ENCODE results near the gene AXIN2.

The AXIN2 gene

DNA sequence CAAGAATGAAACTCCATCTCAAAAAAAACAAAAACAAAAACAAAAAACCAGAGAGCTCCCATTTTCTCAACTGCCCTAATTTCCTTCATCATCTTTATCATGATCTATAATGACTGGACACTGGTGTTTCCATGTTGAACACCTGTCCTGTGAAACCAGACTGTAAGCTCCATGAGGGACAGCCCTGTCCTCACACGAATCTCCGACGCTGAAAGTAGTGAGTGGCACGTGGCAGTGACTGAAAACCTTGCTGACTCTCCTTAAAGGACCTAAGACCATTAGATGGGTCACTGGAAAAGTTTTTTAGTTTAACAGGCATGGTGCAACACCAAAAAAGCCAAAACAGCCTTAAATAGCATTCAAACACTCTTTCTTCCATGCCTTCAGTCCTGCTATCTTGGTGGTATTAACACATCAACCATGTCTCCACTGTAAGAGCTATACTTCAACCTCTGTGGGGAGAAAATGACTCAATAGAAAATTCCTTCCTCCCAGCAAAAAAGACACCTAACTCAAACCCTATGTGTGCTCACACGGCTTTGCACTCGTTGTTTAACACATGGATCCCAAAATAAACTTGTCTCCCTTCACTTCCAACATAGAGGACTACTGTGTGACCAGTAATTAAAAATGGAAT, 8.3 kb downstream of the AXIN2 start:
- no peak for DNase-seq

DNA sequence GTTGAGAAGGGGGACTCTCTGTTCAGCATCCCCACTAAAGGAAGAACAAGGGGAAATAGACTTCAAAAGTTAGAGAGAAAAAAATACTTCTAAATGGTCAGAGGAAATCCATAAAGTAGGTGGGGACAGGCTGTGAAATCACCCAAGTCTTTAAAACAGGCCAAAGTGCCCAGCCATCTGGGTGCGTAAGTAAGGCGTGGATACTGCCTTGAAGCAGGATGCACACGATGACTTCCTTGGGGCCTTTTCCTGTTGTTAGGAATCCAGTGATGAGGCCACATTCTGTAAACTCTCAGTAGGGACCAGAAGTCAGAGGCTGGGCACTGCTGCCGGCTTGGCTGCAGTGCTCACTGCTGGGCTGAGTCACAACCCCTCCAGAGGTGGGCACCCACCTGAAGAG, 9.2 kb downstream of the AXIN2 start:
- no peak for DNase-seq

DNA sequence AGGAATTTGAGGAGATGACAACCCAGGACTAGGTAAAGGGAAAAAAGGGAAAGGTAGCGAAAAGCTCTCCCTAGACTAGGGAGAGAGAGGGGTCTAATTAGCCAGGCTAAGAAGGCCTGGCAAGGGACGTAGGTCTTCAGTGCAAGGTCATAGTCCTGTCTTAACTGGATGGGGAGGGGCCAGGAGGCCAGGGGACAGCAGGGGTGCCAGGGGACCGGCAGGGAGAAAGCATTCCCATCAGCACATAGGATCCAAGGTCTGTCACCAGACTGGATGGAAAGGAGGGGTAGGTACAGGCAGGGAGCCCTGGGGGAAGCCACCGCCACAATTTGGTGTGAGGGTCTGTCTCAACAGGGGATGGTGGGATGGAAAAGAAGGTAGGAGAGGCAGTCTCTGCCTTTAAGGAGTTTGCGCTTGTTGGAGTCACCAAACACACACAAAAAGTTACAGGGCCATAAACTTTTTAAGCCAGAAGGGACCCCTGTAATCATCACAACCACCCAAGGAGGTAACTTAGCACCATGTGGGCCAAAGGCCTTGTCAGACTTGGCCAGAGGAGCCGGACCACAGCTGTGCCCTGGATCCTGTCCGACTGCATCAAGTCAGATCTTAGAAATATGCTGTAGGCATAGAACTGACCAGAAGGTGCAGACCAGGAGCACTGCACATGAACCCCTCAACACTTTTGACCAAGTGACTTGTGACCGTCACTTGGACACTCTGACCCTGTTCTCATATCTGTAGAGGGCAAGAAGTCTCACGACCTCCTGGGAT, 10.0 kb downstream of the AXIN2 start:
- DNase-seq: no peak

DNA sequence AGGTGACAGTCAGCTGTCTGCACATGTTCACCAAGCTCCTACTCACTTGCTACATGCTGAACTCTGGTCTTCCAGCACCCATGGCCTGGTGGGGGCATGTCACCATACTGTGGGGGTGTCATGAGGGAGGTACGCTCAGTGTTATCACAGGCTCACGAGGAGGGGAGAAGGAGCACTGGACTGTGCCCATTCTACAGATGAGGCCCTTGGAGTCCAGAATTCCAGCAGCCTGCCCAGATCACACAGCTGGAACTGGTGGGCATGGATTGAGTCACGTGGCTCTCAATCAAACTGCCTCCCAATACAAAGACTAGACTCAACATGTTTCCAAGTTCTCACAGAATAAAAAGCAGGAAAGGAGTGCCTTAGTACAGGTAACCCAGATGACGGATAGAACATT, 10.7 kb downstream of the AXIN2 start:
- no peak for DNase-seq

DNA sequence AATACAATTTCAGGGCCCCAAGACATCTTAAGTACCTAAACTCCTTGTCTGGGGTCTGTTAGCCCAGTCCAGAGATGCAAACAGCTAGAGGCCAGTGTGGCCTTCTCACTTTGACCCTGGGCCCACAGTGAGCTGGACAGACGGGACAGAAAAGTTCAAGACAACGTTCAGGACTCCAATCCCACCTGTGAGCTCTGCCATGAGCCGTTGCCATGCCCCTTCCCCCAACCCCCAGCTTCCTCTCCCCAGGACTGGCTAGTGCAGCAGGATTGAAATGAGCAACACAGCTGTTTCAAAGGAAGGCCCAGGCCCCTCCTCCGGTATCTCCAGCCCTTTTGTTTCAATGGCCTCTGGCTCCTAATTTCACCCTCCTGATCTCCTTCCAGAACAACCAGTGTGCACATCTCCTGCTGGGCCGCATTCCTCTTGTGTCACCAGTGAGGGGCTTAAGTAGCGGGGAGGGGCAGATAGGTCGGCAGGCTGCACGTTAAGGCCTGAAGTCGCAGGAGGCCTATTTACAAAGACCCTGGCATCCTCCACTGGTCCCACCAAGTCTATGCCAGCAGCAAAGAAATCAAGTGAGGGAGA, 11.3 kb downstream of the AXIN2 start:
- DNase-seq: no peak

DNA sequence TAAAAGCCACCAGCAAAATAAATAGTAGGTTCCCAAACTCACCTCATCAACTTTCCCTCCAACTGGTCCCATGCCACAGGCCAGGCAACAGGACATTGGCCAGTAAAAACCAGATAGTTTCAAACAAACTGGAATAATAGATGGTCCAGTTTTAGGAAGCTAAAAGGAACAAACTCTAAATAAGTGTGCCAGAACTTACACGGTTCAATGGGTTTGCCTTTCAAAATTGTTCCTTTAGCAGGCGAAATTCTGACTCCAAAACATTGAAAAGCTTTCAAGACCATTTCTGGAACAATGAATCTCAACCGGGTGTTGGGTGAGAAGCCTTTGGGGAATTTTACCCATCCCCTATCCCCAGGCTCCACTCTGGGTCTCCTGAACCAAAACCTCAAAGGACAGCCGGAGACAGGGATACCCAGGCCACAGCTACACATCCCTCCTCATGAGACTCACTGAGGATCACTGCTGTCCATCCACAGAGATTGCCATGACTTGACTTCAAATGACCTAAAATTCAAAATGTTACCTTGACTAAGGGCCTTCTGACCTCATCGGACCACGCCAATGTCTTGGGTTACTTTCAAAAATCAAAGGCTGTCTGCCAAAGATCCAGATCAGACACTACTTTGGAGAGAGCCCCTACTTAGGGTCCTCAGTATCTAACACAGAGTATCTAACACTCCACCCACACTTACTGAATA, 13.0 kb downstream of the AXIN2 start:
- no peak for DNase-seq

DNA sequence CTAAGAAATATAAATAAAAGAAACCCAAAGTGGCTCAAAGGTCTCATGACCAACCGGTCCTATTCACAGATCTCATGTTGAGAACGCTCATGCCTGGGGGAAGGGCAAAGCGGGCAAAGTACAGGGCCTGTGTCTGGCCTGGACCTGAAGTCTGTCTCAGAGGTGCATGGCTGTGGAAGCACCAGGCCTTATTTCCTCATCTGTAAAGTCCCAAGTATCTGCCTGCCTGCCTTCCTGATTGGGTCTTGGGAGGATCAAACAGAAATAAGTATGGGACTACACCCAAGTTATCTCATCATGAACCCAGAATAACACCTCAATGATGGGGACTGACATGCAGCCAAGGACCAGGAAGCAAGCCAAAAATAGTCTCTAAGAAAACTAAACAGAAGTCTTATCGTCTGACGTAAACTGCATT, 14.2 kb downstream of the AXIN2 start:
- no peak for DNase-seq

DNA sequence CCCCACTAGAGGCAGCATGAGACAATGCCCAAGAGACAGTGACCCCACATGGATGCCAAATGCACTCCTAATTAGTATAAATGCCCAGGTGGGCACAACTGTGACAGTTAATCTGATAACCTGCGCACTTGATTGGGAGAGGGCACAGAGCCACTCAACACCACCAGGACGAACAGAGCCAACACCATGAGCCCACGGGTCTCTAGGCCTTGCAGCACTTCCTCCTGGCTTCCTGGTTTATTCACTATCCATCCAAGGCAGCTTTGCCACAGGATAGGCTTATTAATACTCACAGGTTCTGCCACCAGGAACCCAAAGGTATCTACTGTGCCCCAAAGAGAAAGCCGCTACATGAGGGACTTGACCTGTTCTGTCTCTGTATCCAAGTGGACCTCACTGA, 14.9 kb downstream of the AXIN2 start:
- DNase-seq: no peak

DNA sequence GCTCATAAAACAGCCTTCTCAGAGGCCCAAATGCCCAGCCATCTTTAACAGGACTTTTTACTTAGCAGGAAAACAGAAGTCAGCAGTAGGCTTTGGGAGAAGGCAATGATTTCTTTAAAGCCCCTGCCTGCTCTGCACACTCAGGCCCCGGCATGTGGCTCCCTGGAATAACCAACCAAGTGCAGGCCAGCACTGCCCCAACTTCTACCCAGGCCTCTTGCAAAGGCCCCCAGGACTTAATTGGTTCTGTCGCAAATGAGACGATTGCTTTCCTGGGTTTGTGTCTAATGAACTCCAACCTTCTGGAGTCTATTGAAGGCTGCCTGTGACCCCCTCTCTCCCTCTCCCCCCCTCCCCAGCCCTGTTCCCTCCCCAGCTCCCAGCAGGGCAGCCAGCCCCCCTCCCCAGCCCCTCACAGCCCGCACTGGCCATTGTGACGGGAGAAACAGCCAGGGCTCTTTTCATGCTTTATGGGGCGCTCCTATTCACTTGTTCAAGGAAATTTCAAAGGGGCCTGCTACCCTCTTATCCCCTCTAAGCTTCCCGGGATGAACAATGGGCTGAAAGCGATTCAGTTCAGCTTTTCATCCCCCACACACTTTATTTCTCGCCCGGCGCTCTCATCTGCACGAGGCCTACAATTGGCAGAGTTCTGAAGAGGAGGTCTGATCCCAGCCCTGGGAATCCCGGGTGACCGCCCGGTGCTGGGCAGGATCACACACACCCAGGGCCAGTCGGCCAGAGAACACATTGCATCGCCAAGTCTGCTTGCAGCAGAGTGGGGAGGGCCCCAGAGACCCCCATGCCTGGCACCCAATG, 15.5 kb downstream of the AXIN2 start:
- DNase-seq: no peak

DNA sequence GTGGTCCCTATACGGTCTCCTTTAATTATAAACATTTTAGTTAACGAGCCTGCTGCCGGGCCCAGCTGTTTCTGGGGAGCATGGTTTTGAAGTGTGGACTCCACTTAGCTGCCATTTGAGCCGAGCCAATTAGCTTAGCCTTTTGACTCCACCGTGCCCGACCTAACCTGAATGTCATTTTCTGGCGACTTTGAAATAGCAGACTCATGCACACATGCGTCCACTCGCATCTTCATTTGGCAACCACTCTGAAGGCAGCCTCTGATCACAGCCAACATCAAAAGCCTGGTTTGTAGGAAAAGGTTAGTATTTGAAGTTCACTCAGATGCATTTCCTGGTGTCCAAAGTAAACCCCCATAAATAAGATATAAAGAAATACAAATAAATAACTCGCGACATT, 16.8 kb downstream of the AXIN2 start:
- no peak for DNase-seq

DNA sequence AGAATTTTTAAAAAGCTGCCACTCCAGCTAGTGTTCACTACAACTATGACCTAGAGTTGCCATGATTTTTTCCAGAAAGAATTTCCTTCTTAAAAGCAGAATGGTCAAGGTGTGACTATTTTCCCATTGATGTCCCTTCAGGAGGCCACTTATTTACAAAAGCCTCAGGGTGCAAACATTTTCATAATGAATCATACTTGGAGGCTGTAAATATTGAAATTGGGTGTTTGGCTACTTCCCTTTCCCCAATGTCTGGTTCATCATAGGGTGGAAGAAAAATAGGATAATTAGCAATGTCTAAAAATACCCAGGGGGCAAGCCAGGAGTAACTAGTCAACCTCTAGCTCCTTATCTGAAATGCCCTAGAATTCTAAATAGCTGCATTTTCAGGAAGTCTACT, 18.8 kb downstream of the AXIN2 start:
- no peak for DNase-seq

DNA sequence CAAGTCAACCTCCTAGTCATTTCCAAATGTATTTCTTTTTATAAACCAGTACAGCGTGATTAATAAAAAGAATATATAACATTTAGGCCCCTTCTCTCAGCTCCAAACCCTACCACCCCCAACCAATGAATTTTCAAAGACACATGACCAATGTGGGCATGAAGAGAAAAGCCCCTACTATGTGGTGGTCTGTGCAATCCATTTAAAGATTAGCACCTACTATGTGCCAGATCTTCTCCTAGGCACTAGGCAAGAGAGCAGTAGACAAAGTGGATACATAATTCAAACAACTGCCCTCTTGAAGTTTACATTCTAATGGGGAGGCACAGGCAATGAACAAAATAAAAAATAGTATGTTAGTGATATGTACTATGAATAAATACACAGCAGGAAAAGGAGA, 19.4 kb downstream of the AXIN2 start:
- DNase-seq: no peak

DNA sequence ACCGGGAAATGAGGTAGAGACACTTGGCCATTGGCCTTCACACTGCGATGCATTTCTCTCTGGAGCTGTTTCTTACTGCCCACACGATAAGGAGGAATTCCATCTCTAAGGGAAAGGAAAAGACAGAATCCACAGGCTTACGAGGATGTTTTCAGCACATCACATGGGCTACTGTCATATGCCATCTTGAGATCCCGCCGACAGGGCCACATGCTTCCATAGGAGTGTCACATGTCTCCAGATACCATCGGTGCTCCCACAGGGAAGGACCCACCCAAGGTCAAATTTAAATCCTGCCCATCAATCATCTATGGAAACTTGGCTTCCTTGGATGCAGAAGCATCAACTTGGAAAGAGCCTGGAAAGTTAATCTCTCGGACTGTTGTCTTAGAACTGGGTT, 20.0 kb downstream of the AXIN2 start:
- DNase-seq: no peak

DNA sequence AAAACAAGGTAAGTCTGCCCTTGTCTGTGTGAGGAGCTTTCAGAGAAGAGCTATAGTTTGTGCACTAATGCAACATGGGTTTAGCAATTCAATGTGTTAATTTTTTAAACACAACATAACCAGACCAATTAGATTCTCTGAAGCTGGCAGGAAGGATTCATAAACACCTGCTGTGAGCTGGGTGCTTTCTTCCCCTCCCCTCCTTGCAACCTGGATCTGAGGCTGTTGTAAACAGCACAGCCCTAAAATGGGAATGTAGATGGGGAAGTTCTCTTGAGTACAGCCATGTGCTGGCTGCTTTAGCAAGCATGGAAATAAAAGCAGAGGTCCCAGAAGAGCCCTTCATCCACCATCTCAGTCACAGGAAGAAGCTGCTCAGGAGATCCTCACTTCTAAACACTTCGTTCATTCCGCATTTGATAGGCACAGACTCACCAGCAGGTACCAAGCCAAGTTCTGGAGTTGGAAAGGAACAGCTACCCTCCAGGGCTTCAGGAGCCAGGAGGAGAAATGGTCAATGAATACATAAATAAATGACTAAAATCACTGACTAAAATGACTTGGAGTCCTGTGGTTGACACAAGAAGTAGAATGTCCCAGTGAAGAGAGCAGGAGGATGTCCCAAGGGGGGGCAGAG, 21.7 kb downstream of the AXIN2 start:
- no peak for DNase-seq

DNA sequence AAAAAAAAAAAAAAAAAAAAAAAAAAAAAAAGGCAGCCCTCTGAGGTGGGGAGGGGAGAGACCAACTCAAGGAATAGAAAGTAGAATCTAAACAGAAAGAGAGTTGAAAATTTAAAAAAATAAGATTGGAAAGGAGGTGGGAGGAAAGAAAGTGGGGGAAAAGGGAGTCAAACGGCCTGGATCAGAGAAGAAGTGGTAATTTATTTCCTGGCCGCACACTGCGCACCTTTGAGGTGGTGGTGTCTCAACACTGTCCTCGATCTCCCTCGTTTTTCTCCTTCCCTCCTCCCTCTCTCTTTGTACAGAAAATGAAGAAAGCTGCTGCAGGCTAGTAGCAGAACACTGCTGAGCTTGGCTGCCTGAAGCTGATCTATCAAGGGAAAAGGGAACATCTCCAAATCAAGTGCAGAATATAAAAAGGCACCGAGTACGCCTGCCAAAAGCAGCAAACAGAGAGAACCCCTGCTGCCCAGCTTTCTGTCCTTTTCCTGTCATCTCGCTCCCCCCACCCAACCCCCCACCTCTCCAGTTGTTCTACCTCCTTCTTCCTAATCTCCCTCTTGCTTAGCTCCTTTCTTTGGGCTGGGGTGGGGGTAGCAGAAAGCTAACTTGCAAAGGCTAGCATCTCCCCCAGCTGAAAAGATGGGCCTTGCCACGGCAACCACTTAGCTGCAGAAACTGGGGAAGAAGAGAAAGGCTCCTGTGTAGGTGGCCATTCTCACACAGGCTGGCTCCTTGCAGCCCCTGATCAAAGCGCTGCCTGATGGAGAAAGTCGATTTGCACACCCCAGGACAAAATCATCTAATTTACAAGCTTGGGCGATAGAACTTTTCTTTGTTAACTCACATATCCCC, 22.5 kb downstream of the AXIN2 start:
- DNase-seq: no peak

DNA sequence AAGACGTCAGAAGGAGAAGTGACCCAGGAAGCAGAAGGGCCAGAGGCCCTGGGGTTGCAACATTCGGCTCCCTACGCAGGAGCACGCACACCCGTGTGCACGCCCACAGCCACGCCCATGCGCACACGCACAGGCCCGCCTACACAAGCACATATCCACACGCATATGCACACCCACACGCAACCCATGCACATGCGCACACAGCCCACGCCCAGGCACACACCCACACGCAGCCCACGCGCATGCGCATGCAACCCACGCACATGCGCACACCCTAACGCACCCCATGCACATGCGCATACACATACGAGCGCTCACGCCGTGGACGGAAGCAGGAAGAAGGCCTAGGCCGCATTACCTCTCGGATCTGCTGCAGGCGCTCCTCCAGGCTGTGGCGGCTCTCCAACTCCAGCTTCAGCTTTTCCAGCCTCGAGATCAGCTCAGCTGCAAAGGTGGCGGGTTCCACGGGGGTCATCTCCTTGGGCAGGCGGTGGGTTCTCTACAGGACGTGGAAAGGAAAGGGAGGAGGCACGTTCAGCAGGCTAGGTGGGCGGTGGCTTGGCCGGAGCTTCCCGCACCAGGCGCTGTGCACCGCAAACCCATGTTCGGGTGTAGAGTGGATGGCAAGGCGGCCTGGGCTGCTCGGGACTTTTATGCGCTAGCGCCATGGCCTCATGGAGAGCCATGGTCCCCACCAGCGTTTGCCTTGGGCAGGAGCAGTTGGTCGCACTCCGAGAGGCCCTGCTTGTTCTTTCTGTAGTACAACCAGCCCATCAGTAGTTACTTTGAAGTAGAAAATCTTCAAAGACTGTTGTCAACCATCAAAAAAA, 23.4 kb downstream of the AXIN2 start:
- DNase-seq: no peak

DNA sequence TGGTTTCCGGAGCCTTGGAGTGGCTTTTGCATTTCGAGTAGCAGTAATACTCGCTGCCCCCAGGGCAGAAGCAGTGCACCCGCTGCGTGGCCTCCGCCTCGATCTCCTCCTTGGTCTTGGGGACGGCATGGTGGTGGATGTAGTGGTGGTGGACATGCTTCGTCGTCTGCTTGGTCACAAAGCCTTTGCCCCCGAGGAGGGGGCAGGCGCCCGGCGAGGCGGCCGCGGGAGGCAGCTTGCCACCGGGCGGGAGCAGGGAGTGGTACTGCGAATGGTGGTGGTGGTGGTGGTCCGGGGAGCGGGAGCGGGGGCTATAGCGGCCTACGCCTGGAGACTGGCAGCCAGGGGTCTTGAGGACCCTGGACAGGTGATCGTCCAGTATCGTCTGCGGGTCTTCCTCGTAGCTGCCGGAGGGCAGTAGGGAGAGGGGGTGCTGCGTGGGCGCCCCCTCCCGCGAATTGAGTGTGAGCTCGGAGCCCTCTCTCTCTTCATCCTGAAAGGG, 24.1 kb downstream of the AXIN2 start:
- DNase-seq: no peak

DNA sequence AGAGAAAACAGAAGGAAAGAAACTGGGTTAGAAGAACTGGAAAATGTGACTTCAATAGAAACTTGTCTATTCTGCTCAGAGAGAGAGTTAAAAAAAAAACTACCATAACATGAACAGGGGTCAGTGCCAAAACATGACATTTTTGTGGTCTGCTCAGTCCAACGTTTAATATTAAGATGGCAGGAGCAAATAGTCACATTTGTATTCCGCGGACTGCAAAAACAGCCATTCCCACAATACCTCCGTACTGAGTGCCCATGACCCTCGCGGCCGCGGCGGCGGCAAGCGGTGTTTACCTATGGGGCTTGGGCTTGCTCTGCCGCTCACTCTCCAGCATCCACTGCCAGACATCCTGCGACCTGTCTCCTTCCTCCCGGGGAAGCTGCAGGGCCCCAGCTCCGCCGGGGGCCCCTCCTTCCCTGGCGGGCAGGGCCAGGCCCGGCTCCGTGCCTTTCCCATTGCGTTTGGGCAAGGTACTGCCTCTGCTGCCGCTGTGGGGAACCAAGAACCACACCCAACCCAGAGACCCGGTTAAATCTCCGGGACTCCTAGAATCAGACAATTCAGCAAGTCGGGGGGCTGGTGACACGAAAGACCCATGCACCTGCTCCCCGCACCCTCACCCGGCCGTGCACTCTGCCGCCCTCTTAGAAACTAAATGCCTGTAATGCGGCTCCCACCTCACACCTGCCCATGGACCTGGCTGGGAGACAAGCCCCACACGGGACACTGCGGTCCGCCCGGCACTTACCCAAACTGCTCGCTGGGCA, 24.7 kb downstream of the AXIN2 start:
- DNase-seq: no peak

DNA sequence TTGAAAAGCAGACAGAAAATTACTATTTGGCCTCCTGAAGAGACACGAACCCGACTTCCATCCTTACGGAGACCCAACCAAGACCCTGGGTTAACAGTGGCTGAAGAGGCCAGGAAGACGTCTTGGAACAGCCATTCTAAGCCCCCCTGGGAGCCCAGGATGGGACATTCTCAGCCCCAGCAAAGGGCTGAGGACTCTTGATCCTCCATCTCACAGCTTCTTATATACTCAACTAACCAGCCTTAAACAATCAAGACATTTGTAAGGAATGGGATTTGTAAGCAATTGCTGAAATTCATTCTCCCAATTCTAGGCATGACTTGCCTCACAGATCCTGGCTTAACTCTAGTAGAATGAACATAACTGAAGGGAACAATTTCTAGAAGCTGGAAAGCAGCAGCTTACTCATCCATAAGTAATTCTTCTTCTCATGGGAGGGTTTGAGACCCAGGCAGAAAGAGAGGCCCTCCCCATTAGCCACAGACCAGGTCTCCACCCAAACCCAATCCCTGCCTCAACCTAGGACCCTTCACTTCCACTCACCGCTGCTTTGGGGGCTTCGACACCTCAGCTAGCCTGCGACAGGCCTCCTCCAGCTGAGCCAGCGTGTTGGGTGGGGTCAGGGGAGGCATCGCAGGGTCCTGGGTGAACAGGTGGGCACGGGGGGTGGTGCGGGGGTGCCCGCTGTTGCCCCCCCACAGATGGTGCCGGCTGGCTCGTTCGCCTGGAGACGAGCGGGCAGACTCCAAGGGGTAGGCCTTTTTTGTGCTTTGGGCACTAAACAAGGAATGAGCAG, 25.5 kb downstream of the AXIN2 start:
- DNase-seq: no peak
